B cell (primary cell): Measurements from ENCODE around the gene CEP131. TPM values are rescaled to one million over a fixed set of nuclear protein-coding genes. Genes with fewer than 3 reads are reported as not detected.

Experiments
- ATAC-seq: fragments of 200-7000 bp; cut with Tn5 transposase; one replicate; pipeline ENCODE4 v1.10.0; 2021; ENCODE audit warnings: low read depth, mild to moderate bottlenecking, moderate number of reproducible peaks, moderate library complexity
- CTCF ChIA-PET: fragments of 350-600 bp; sonication (Branson Sonifier 250); formaldehyde crosslinking; loops from one replicate; lab custom pipeline; 2021; ENCODE audit warnings: antibody characterized with exemption, inconsistent platforms; lab: Charles Lee
- POLR2A ChIA-PET: fragments of 350-600 bp; sonication (Branson Sonifier 250); formaldehyde crosslinking; loops from one replicate; lab custom pipeline; 2021; ENCODE audit warnings: antibody characterized with exemption; lab: Charles Lee
- DNase-seq: peaks from one replicate; pipeline ENCODE4 v3.0.0; 2013
- H2AFZ ChIP-seq: 2 replicates; pipeline ENCODE4 v1.6.1; 2012; ENCODE audit warnings: mild to moderate bottlenecking, low read depth, low read length; ENCODE audit not compliant: insufficient read depth, poor library complexity, severe bottlenecking
- H3K27ac ChIP-seq, 2 donors: 1 replicate in 1 of 2; 2 replicates in 1 of 2; pipeline ENCODE4 v1.5.1; 2012 to 2013; ENCODE audit warnings: low read length in 2 of 2, mild to moderate bottlenecking in 2 of 2, moderate library complexity in 1 of 2
- H3K27me3 ChIP-seq, 4 experiments: fragments of 200-600 bp in 1 of 4; sonication (generic) in 1 of 4; replicated peaks in 1 of 4; 1 replicate in 2 of 4; 2 replicates in 2 of 4; pipeline versions ENCODE4 v1.6.1 to v1.7.0; 2013 to 2016; ENCODE audit warnings: low read length in 3 of 4, mild to moderate bottlenecking in 2 of 4, mixed read lengths in 1 of 4, moderate library complexity in 1 of 4; ENCODE audit not compliant: insufficient read depth in 4 of 4, control insufficient read depth in 3 of 4; ENCODE audit errors: control extremely low read depth in 1 of 4
- H3K36me3 ChIP-seq, 2 experiments: replicated peaks in 1 of 2; 1 replicate in 1 of 2; 2 replicates in 1 of 2; pipeline versions ENCODE4 v1.6.1 to v1.7.1; 2013; ENCODE audit warnings: low read length in 1 of 2; ENCODE audit not compliant: insufficient read depth in 2 of 2, control insufficient read depth in 1 of 2; ENCODE audit errors: control extremely low read depth in 1 of 2, extremely low read depth in 1 of 2
- H3K4me1 ChIP-seq, 2 donors: fragments of 200-600 bp in 1 of 2; sonication (generic) in 1 of 2; 1 replicate in 1 of 2; 2 replicates in 1 of 2; pipeline versions ENCODE4 v1.5.1 to v1.6.1; 2013 to 2017; ENCODE audit warnings: low read length in 2 of 2; ENCODE audit not compliant: control insufficient read depth in 2 of 2, insufficient read depth in 2 of 2
- H3K4me2 ChIP-seq: replicated peaks from 2 replicates; pipeline ENCODE3; 2012; ENCODE audit warnings: mild to moderate bottlenecking, low read depth, low read length; ENCODE audit not compliant: poor library complexity, severe bottlenecking
- H3K4me3 ChIP-seq, 5 experiments: fragments of 200-600 bp in 1 of 5; sonication (generic) in 1 of 5; 1 replicate in 3 of 5; 2 replicates in 2 of 5; pipeline versions ENCODE4 v1.5.1 to v1.7.0; 2011 to 2016; ENCODE audit warnings: low read length in 4 of 5, mild to moderate bottlenecking in 4 of 5, low read depth in 2 of 5, control low read depth in 1 of 5, moderate library complexity in 1 of 5; ENCODE audit not compliant: insufficient read depth in 1 of 5; ENCODE audit errors: control extremely low read depth in 1 of 5, extremely low read depth in 1 of 5
- H3K79me2 ChIP-seq: fragments of 200-600 bp; sonication (generic); one replicate; pipeline ENCODE4 v1.6.0; 2016; ENCODE audit warnings: low read length; ENCODE audit not compliant: control insufficient read depth, insufficient read depth
- H3K9ac ChIP-seq: fragments of 200-600 bp; sonication (generic); 2 replicates; pipeline ENCODE4 v1.6.1; 2017; ENCODE audit warnings: mild to moderate bottlenecking, low read length, moderate library complexity
- H3K9me3 ChIP-seq, 3 donors: one replicate each; pipeline versions ENCODE4 v1.6.1 to v1.7.1; 2013; ENCODE audit warnings: low read length in 2 of 3; ENCODE audit not compliant: control insufficient read depth in 2 of 3, insufficient read depth in 1 of 3; ENCODE audit errors: control extremely low read depth in 1 of 3
- H4K20me1 ChIP-seq: 2 replicates; pipeline ENCODE4 v1.6.0; 2012; ENCODE audit warnings: mild to moderate bottlenecking, low read length; ENCODE audit not compliant: insufficient read depth, control insufficient read depth, poor library complexity, severe bottlenecking
- H3K27ac Mint-ChIP-seq: one replicate; pipeline ENCODE4 v1.8.0; 2021; ENCODE audit warnings: mixed read lengths
- H3K27me3 Mint-ChIP-seq: one replicate; pipeline ENCODE4 v1.8.0; 2021; ENCODE audit warnings: mixed read lengths
- H3K4me1 Mint-ChIP-seq: one replicate; pipeline ENCODE4 v1.8.0; 2021; ENCODE audit warnings: mixed read lengths
- H3K4me3 Mint-ChIP-seq: one replicate; pipeline ENCODE4 v1.8.0; 2021; ENCODE audit warnings: mixed read lengths
- H3K9me3 Mint-ChIP-seq: one replicate; pipeline ENCODE4 v1.8.0; 2022; ENCODE audit warnings: mixed read lengths; ENCODE audit not compliant: insufficient read depth
- EZH2 ChIP-seq: IDR thresholded peaks from 2 replicates; pipeline ENCODE4 v1.6.1; 2012; ENCODE audit warnings: borderline replicate concordance, low read depth, mild to moderate bottlenecking, moderate library complexity, low read length; ENCODE audit not compliant: insufficient read depth, poor library complexity, severe bottlenecking
- WGBS: methylation state at CpG from one replicate; pipeline ENCODE4 v1.1.5; 2013; ENCODE audit warnings: missing lambda C conversion rate; ENCODE audit not compliant: insufficient coverage; 5-methylcytosine and 5-hydroxymethylcytosine counted together
- intact Hi-C: fragments of 100-400 bp; cut with micrococcal nuclease; formaldehyde crosslinking; loops from one replicate; pipeline ENCODE4 v1.10.0; 2022
- polyA plus RNA-seq: library from polyadenylated mRNA; depleted of rRNA; stranded (reverse); fragments of >200 nt; gene quantifications from 2 replicates; pipeline ENCODE4 v1.2.3, GENCODE V29; 2012
- total RNA-seq, 2 donors: library from RNA; stranded (reverse); fragments of 120-200 nt in 1 of 2; gene quantifications; 1 replicate in 1 of 2; 2 replicates in 1 of 2; pipeline versions ENCODE4 v1.2.3 to v1.2.4, GENCODE V29; 2013 to 2022
- TF ChIP-seq, protein P1 (sequence below): fragments of 200-600 bp; IDR thresholded peaks from one replicate; pipeline ENCODE4 v1.8.0; 2022; ENCODE audit warnings: antibody characterized with exemption, mild to moderate bottlenecking

The CEP131 gene
- total and polyA plus RNA-seq, 2 donors (not counting 1 experiment from before 2014, with no cell fraction given), result 18.8 to 25.5 TPM

GRCh38 chr17:81221842-81222619 lies 734 bp downstream of the CEP131 start:
- ChIA-PET POLR2A (interaction anchor here (0.7 to 1.3 kb wide), 3 partner anchors 17 to 330 kb away, joined by 4 to 18 read pairs (median 6); partner anchors contain the start of genes FAAP100, NDUFAF8 and TEPSIN), CTCF (interaction anchor here (1.2 to 1.4 kb wide), 2 partner anchors 18 to 80 kb away, joined by 4 to 12 read pairs; partner anchors contain the start of genes NDUFAF8 and TEPSIN)
- no peak overlapping the region for H3K27ac Mint-ChIP-seq
- H3K4me2 ChIP-seq, result peak overlapping the region; percentile 87
- H3K79me2 ChIP-seq, result peaks cover 17% of the 10 kb centered on the region
- H3K27ac ChIP-seq, result peak overlapping the region in 1 of 2 donors; percentile 38
- H2AFZ ChIP-seq, result peak overlapping the region; percentile 85
- no peaks in the 10 kb centered on the region for H3K27me3 ChIP-seq
- 50% methylated on average over 20 of the region's 24 CpGs for WGBS
- DNase-seq (no peak), ATAC-seq (no peak)
- H3K27me3 Mint-ChIP-seq, result no peaks in the 10 kb centered on the region
- H3K4me3 Mint-ChIP-seq, result peak overlapping the region; percentile 91
- H3K9me3 Mint-ChIP-seq, result no peaks in the 10 kb centered on the region
- peaks cover 9% of the 10 kb centered on the region for H4K20me1 ChIP-seq
- H3K9ac ChIP-seq, result peak overlapping the region; percentile 74
- H3K4me1 Mint-ChIP-seq, result peaks cover 25% of the 10 kb centered on the region
- TF ChIP-seq EZH2, result no peak
- TF ChIP-seq, protein P1, sequence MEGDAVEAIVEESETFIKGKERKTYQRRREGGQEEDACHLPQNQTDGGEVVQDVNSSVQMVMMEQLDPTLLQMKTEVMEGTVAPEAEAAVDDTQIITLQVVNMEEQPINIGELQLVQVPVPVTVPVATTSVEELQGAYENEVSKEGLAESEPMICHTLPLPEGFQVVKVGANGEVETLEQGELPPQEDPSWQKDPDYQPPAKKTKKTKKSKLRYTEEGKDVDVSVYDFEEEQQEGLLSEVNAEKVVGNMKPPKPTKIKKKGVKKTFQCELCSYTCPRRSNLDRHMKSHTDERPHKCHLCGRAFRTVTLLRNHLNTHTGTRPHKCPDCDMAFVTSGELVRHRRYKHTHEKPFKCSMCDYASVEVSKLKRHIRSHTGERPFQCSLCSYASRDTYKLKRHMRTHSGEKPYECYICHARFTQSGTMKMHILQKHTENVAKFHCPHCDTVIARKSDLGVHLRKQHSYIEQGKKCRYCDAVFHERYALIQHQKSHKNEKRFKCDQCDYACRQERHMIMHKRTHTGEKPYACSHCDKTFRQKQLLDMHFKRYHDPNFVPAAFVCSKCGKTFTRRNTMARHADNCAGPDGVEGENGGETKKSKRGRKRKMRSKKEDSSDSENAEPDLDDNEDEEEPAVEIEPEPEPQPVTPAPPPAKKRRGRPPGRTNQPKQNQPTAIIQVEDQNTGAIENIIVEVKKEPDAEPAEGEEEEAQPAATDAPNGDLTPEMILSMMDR, result no peak
- H3K9me3 ChIP-seq, result peaks cover 0 to 4% (median 0%) of the 10 kb centered on the region in 3 donors
- peaks cover 0 to 14% of the 10 kb centered on the region in 2 experiments for H3K36me3 ChIP-seq
- H3K4me1 ChIP-seq, result peaks cover 18 to 25% of the 10 kb centered on the region in 2 donors
- H3K4me3 ChIP-seq, result peak overlapping the region in 4 of 5 experiments; percentile 51 to 76 (median 64)
- intact Hi-C loops, result loop anchor here (2.0 to 5.0 kb wide), 3 partner anchors 80 to 1075 kb away; partner anchors contain the start of genes EIF4A3 and RNF213

DNA sequence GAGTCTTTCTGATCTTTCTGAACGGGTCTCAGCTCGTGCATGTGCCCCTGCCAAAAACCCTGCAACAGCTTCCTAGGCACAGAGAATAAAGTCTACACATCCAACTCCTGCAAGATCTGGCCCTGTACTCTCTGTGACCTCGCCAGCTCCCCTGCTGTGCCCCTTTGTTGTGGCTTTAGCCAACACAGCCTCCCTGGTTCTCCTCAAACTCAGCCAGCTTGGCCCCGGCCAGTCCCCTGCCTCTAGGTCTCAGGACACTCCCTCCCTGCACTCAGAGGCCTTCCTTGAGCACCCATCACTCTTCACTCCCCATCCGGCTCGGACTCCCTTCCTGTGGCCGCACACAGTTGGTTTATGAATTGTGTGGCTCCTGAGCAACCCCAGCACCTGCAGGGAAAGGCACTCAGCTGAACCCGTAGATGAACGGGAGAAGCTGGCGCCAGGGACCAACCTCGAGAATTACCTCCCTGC lies 1.4 kb downstream of the CEP131 start:
- H3K4me3 Mint-ChIP-seq, result peak overlapping the region; percentile 91
- no peak overlapping the region for H3K9ac ChIP-seq

More for the DNA sequence above, 1.4 kb downstream of the CEP131 start:
- no peaks in the 10 kb centered on the region for H3K9me3 ChIP-seq
- H3K27me3 Mint-ChIP-seq, result no peaks in the 10 kb centered on the region
- TF ChIP-seq, protein P1, result no peak
- TF ChIP-seq EZH2, result no peak
- WGBS, result 92% methylated on average over 9 of the region's 11 CpGs
- no peak overlapping the region for H3K27ac Mint-ChIP-seq
- peaks cover 9% of the 10 kb centered on the region for H4K20me1 ChIP-seq
- H3K27ac ChIP-seq, result no peak overlapping the region
- ChIA-PET CTCF (interaction anchor here (0.7 kb wide), 1 partner anchor 120 kb away, joined by 3 read pairs; no protein-coding TSS in a partner anchor), POLR2A (no interaction called here)
- ATAC-seq, result no peak
- no peaks in the 10 kb centered on the region for H3K27me3 ChIP-seq
- DNase-seq, result no peak
- H3K36me3 ChIP-seq, result peaks cover 0 to 14% of the 10 kb centered on the region in 2 experiments
- peaks cover 18 to 24% of the 10 kb centered on the region in 2 donors for H3K4me1 ChIP-seq
- no peak overlapping the region for H2AFZ ChIP-seq
- peaks cover 17% of the 10 kb centered on the region for H3K79me2 ChIP-seq
- H3K4me1 Mint-ChIP-seq, result peaks cover 23% of the 10 kb centered on the region
- intact Hi-C loops, result loop anchor here (5.0 kb wide), 2 partner anchors 79 to 959 kb away; partner anchors contain the start of gene RNF213
- peak overlapping the region; percentile 87 for H3K4me2 ChIP-seq
- no peaks in the 10 kb centered on the region for H3K9me3 Mint-ChIP-seq
- no peak overlapping the region for H3K4me3 ChIP-seq
